ENCODE measurements around the gene SEC14L6.
A peak's percentile ranks its signal among the peaks of the same experiment; 100 is the strongest.

SEC14L6 gene

GRCh38 chr22:30492144-30492543 lies 54.4 kb downstream of the SEC14L6 start:
- no peak for DNase-seq

- no peak for DNase-seq
These were observed 55.2 kb downstream of the SEC14L6 start for GRCh38 chr22:30491381-30491780.

DNA sequence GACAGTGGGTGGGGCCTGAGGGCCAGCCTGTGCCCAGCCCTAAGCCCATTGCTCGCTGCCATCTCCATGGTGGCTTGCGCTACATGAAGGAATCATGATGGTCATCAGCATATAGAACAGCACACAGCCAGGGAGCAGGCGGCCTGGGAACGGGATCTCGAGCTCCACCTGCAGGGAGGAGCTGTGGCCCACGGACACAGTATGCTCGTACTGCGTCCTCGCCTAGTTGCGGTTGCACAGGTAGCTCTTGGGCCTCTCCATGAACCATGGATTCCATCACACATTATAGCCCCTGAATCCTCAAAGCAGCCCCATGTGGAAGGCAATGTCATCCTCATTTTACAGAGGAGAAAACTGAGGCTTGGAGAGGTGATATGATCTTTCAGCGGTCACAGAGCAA lies 56.1 kb downstream of the SEC14L6 start:
- DNase-seq: no peak

DNA sequence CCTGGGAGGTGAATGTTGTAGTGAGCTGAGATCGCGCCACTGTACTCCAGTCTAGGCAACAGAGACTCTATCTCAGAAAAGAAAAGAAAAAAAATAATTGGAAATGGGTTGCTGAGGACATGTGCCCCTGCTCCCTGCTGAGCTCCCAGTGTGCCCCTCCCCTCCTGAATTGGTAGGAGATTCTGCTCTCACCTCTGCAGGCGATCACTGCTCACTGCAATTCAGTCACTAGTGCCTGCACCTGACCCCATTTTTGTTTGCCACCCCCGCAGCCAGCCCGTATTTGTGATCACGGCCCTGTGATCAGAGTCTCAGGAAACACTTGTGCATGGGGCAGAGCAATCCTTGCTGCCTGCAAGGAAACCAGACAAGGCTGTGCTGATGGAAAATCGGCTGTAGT lies 58.4 kb downstream of the SEC14L6 start:
- no peak for DNase-seq

- no peak for DNase-seq
These were observed 59.9 kb downstream of the SEC14L6 start for GRCh38 chr22:30486661-30487115.

- DNase-seq: no peak
These were observed 60.4 kb downstream of the SEC14L6 start for GRCh38 chr22:30486118-30486517.

- peak; percentile 37 for DNase-seq
These were observed 61.1 kb downstream of the SEC14L6 start for GRCh38 chr22:30485362-30485988.

DNA sequence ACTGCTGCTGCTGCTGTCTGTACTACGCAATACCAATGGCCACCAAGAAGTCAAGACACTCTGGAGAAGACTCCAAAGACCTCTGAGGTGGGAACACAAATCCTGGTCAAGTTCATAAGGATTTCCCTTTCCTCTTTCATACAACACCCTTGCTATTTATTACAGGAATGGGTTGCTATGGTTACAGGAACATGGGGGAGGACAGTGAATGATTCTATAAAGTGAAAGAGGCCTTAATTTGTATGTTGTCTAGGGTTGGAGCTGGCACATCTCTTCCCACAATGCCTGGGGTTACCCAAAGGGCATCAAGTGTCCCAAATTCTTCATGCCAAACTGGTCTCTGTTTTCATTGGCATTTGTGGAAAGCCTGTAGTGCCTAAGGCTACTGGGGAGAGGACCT lies 63.4 kb downstream of the SEC14L6 start:
- no peak for DNase-seq

DNA sequence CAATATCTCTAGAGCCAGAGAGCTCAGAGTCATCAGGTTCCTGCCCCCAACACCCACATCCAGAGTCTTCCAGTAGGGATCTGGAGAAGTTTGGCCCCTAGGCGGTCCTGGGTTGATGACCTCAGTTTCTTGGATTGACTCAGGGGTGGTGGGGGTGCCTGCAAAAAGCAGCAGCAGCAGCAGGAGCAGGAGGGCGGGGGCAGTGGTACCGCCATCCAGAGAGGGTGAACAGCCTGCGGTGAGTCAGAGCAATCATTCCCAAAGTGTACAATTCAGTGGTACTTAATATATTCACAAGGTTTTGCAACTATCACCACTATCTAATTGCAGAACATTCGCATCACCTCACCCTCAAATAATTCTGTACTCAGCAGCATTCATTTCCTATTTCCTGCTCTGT lies 64.8 kb downstream of the SEC14L6 start:
- peak; percentile 17 for DNase-seq

- no peak for DNase-seq
These were observed 66.6 kb downstream of the SEC14L6 start for GRCh38 chr22:30479981-30480380.

DNA sequence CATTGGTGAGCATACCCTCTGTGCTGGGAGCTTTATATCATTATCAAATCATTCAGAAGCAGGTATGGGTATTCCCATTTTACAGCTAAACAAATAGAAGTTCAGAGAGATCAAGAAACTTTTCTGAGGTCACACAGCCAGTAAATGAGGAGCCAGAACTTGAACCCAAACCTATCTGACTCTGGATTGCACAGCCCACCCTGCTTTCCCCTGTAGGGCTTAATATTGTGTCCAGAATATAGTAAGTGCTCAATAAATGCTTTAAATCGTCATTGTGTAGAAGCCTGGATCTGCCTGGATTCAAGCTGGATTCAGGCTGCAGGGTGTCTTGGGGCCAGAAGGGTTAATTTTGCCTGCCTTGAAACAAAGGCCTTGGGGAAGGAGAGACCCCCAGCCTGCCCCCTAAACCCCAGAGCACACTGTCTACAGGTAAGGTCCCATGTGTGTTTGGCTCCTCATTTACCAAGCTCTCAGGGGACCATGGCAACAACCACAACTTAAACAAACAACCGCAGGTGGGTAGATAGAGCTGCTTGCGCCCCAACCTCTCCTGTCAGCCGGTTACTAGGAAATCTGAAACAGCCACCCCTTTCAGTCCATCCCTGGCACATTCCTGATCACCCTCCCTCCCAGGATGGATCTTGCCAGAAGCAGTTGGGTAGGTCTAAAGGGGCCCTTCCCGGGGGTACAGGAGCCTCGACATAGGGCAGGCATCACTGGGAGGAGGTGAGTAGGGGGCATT lies 71.7 kb downstream of the SEC14L6 start:
- DNase-seq: no peak

DNA sequence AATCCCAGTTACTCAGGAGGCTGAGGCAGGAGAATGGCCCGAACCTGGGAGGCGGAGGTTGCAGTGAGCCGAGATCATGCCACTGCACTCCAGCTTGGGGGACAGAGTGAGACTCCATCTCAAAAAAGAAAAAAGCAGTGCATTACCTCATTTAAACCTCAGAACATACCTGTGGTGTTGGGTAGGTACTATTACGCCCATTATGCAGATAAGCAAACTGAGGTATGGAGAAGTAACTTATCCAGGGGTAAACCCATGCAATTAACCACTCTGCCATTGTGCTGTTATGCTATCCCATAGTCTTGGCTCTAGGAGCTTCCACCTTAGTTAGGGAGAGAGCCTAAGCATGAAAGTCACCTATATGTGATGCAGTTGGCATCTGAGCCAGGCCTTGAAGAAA lies 72.4 kb downstream of the SEC14L6 start:
- DNase-seq: no peak

DNA sequence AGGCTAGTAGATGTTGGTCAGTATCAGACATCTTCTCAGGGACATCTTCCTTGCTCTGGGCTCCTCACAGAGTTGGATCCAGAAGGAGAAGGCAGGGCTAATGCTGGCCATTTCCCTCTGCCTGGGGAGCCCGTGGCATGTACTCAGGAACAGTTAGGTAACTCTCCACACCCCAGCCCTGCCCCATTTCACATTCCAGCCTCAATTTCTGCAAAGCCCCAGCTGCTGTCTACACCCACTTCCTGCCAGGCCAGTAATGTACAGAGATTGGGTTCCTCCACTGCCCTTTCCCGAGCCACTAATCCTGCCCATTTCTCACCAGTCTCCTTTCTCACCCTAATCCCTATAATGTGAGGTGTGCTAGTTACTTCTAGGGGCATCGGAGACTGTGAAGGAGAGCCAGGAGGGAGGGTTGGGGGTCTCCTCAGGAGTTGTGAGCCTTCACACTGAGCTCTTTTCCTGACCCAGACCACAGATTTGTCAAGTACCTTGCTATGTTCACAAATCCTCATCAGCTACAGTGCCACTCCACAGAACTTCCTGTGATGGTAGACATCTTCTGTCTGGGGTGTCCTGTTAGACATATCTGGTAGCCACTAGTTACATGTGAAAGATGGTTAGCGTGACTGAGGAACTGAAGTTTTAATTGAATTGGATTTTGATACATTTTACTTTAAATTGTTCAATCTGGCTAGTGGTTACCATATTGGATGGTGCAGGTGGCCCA lies 73.4 kb downstream of the SEC14L6 start:
- no peak for DNase-seq

All from fibroblast of skin of back (primary cell).